GM23248 (cell line): Measurements from ENCODE around the gene CR1L.

Experiments used
- EZH2 ChIP-seq: fragments of 200-600 bp; sonication (generic); IDR thresholded peaks from 2 replicates; pipeline ENCODE4 v1.6.1; 2018; ENCODE audit warnings: antibody characterized with exemption, mild to moderate bottlenecking; ENCODE audit not compliant: insufficient read depth, poor library complexity, severe bottlenecking
- EZH2phosphoT487 ChIP-seq: fragments of 200-600 bp; sonication (generic); IDR thresholded peaks from 2 replicates; pipeline ENCODE4 v1.6.1; 2018; ENCODE audit warnings: antibody characterized with exemption, moderate library complexity, mild to moderate bottlenecking, low read depth; ENCODE audit not compliant: insufficient read depth

DNA sequence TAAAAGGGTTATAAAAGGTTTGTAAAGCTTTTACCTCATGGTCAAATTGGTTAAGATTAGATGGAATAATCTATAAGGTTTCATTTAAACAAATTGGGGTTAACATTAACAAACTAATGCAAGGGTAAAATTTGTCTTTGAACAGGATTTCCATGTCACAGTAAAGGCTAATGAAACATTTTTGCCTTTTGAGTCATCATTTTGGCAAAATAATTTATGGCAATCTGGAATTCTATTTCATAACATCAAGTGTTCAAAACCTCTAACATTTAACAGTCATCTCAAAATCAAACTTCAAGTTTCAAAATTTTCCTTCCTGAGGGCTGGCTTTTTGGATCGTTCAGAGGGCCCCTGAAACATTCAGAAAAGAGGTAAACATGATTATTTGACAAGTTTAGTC, 100.4 kb downstream of the CR1L start:
- TF ChIP-seq EZH2 (no peak), EZH2phosphoT487 (no peak)
